HL-60/S4 treated with phorbol 12-myristate 13-acetate at 8.2 ng/mL for 4 days and 3 days (cell line): ENCODE results near the gene DNMT3B.

Experiments used
- in situ Hi-C: fragments of 300-500 bp; cut with MboI; formaldehyde crosslinking; loops from 2 replicates; pipeline ENCODE4 v1.15.0; 2022; ENCODE audit warnings: low sequenced_read_pairs

DNMT3B gene

DNA sequence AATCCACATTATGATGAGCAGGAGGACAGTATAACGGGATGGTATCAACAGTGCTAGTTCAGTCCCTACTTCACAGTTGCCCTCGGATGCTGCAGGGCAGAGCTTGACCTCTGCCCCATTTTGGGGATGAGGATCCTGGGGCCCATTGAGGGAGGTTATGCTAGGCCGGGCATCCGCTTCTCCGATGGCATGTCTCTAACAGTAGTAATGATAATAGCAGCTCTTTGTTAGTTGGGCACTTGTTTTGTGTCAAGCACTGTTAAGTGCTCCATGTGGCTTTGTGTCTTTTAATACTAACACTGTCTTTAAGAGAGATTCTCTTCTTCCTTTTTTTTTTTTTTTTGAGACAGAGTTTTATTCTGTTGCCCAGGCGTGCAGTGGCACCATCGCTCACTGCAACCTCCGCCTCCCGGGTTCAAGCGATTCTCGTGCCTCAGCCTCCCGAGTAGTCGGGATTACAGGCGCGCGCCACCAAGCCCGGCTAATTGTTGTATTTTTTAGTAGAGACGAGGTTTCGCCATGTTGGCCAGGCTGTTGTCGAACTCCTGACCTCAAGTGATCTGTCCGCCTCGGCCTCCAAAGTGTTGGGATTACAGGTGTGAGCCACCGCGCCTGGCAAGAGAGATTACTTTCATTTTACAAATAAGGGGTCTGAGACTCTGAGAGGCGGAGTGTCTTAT, 58.7 kb downstream of the DNMT3B start:
- in situ Hi-C loops = no loop called here

DNA sequence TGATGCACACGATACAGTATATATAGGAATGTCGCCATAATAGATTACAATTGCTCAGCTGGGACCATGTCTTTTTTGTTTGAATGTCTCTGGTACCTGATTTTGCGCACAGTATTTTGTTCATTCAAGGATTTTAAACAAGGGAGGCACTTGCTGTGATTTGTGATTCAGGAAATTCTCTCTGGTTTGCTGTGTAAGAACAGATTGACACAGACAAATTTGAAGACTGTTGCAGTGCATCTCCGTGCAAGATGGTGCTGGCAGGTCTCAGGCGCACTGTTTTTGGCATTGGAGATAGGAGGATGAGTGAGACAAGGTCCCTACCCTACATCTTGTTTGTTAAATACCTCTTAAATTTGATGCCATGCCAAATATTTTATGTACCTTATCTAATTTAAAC, 60.0 kb downstream of the DNMT3B start:
- in situ Hi-C loops = no loop called here

DNA sequence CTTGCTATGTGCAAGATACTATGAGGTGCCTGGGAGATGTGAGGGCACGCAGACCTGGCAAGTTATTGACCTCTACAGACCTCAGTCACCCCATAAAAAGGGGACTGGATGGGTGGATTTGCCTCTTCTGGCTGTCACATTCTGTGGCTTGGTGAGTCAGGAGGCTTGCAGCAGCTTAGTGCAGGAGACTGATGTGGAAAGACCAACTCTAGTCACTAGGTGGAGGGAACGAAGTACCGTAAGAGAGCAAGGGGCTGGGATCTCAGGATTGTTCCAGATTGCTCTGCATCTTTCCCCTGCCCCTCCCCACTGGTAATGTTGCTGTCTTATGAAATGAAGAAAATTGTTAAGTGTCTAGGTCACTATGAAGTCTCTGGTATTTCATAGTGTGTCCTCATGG, 60.9 kb downstream of the DNMT3B start:
- in situ Hi-C loops = no loop called here

DNA sequence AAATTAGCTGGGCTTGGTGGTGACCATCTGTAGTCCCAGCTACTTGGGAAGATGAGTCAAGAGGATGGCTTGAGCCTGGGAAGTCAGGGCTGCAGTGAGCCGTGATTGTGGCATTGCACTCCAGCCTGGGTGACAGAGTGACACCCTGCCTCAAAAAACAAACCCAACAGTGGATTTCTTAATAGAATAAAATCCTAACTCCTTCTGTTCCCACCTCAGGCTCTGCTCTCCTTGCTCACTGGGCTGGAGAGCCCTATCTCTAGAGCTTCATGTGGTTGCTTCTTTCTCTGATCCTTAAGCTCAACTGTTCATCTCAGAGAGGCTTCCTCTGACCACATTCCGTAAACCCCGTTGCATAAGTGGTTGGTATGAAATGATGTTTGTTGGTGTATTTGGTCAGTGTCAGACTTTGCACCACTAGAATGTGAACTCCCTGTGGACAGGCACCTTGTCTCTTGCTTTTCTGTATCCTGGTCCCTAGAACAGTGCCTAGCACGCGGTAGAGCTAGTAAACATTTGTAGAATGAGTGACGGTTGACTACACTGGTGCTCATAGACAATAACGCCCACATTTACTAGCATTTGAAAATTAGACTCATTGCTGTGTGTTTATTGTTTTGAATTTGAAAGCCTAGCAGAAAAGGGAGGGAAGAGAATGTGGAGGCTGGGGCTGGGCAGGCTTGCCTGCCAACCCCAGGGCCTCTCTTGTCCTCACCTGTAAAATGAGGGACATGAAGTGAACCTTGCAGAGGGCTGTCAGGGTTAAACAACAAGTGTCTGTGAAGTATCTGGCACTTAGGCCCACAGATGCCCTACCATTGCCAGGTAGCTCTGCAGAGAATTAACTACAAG, 61.8 kb downstream of the DNMT3B start:
- in situ Hi-C loops = no loop called here

DNA sequence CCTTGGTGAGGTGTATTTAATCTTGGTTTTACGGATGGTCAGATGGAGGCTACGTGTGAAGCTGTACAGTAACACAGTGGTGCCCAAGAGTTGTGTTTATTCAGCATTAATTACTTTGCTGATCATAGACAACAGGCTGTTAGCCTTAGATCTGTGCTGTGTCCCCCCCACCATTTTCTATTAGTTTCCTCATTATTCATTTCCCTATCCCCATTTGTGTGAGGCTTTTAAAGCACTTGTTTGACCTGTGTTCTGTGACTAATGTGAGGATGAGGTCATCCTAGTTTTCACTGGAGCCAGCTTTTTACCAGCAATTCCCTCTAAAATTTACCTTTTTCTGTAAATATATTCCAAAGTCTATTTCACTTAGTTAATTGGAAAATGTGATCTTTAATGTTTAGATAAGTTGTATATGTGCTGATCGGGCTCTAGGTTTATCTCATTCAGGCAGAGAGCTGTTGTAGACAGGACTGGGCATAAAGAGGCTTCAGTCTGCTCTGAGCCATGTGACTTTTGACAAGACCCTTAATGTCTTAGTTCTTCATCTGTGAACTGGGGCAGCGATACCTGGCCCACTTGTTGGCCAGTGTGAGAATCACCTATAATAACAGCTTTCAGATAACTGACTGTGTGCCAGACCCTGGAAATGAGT, 66.0 kb downstream of the DNMT3B start:
- in situ Hi-C loops = no loop called here

DNA sequence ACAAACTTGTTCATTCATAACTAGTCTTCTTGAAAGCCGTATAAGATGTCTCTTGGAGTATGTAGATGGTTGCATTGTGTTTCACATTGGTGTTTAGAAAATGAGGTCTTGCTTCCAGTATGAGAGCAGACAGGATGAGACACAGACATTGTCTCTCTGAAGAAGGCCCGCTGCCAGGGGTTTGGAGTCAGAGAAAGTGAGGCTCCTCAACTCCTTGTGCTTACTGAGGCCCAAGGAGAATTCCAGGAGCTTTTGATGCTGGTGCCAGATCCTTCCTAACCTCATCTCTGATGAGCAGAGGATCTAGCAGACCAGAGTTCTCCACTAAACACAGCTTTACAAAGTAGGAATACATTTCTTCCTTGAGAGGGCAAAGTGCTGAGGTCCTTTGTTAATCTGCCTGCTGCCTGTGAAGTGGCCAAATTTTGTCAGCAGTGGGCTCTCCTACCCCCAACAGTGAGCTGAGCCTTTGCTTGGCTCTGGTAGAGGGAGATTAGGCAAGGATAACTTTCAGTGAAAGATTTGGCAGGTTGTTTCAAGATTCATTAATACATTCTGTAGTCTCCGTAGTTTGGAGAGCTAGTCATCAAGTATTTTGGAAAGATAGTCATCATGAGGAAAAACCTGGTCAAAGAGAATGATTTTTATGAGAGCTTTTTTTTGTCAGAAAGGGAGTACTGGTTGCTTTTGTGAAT, 67.3 kb downstream of the DNMT3B start:
- in situ Hi-C loops = no loop called here

DNA sequence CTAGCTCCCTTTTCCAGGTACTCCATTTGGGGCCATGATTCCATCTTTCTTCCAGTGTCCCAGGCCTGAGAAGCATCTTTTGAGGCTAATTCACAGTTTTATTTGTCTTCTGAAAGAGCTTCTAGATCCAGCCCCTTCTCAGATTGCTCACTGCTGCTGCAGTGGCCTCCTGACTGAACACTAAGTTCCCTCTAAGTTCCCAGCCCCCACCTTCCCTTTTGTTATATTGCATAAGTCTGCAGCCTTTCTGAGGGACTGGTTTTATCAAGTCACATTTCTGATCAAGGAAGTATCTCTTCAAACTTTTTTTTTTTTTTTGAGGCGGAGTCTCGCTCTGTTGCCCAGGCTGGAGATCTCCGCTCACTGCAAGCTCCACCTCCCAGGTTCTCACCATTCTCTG, 68.3 kb downstream of the DNMT3B start:
- in situ Hi-C loops = no loop called here

DNA sequence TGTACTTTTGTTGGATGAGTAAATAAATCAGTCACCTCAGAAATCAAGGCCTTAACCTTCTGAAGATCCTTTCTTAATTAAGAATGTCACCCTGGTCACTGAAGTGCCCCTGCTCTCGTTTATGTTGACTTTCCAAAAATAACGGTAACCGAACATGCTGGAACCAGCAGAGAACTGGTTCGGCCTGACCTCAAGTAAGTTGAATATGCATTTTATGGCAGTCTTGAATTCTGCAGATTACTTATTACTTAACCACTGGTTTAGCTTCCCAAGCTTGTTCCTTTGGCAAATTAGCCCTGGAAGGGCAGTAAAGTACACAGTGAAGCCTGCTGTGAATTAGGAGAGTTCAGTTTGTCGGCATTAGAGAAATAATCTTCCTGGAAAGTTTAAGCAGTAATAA, 69.8 kb downstream of the DNMT3B start:
- in situ Hi-C loops = no loop called here

DNA sequence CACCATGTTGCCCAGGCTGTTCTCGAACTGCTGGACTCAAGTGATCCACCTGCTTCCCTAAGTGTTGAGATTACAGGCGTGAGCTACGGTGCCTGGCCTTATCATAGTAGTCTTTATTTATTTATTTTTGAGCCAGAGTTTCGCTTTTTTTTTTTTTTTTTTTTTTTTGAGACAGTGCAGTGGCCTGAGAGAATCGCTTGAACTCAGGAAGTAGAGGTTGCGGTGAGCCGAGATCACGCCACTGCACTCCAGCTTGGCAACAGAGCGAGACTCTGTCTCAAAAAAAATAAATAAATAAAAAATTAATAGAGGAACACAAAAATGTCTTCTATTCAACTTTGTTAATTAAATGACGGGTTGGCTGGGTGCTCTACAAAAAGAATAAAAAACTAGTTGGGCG, 70.5 kb downstream of the DNMT3B start:
- in situ Hi-C loops = no loop called here

DNA sequence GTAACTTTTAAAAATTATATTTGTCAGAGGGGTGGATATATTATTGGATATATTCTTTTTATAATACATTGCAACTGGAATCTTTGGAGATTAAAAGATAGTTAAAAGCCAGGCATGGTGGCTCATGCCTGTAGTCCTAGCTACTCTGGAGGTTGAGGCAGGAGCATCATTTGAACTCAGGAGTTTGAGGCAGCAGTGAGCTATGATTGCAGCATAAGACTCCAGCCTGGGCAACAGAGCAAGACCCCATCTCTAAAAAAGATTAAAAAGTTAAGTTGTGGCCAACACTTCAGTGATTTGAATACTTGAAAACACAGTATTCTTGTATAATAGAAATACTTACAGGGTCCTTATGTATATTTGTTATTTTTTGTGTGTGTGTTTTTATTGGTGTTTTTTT, 72.8 kb downstream of the DNMT3B start:
- in situ Hi-C loops = no loop called here

DNA sequence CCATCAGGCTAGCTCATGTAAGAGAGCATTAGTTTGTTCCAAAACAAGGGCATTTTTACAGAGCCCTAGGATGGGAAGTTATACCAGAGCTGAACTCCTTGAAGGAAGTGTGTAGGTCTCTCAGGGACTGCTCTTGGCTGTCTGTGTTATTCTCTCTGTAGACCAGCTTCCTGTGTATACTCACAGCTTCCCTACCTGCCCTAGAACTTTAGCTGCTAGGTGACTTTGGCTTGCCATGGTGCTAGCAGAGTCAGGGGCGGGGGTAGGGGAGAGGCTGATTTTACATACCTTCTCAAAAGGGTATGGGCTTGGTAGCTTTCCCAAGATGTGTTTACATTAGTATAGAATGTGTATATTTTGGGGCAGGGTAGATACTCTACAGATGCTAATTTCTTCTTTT, 75.0 kb downstream of the DNMT3B start:
- in situ Hi-C loops = no loop called here

DNA sequence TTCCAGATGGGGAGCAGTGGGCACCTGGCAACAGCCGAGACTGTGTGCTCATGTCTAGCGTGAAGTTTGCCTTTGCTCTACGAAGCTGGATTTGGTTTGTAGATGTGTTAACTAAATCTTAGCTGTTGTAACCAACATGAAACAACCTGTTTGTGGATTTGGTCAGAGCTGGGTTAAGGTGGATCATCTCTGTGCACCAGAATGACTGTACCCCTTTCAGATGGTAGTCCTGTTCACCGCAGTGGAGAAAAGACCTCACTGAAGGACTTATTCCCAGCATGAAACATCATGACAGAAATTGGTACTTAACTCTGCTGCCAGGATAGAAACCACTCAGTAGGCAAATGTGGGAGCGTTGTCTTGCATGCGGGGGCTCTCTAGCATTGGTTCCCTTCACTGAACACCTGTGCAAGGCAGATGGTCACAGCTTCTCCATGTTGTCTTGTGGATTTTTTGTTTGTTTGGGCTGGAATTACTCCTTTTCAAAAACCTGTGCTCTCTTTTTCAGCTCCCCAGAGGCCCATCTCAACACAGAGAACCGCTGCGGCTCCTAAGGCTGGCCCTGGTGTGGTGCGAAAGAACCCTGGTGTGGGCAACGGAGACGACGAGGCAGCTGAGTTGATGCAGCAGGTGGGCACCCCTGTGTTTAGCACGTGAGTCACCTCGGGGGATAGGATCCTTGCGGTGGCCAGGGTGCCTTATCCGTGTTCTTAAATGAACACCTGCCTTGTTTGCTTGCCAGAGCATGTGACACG, 77.2 kb downstream of the DNMT3B start:
- in situ Hi-C loops = no loop called here

DNA sequence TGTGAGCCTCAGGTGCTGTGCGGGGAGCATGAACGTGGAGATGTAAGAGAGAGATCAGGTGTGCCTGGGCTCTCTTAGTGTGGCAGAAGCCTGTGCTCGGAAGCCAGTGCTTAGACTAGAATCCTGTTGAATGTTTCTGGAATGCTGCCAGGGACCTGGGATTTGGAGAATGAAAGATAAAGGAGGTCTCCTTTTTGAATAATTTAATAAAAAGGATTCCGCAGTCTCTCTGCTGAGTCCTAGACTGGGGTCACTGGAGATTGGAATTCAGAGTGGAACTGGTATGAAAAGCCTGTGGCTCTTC, 77.7 kb downstream of the DNMT3B start:
- in situ Hi-C loops = no loop called here

DNA sequence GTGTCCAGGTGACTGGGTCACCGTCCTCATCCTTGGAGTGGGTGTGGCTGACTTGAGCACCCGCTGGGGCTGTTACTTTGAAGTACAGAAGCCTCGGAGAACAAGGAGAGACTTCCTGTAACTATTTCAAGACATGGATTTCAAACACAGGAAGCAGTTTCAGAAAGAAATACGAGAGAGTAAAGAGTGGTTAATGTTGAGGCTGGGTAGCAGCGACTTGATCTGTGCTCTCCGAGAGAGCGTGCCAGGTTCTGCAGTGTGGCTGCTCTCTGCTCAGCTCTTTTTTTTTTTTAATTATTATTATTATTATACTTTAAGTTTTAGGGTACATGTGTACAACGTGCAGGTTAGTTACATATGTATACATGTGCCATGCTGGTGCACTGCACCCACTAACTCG, 79.0 kb downstream of the DNMT3B start:
- in situ Hi-C loops = no loop called here

DNA sequence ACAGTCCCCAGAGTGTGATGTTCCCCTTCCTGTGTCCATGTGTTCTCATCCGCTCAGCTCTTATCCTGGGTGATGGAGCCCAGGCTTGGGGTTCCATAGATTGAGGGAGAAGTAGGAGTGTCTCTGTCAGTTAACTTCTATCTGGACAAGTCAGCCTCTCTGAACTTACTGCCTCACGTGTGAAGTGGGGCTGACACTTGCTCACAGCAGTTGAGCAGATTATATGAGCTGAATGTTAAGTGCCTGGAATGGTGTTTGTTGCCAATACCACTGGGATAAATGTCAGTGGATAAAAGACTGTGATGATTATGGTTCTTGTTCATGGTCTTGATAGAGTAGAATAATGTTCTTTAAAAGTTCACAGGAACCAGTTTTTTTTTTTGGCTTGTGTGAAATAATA, 79.4 kb downstream of the DNMT3B start:
- in situ Hi-C loops = no loop called here

DNA sequence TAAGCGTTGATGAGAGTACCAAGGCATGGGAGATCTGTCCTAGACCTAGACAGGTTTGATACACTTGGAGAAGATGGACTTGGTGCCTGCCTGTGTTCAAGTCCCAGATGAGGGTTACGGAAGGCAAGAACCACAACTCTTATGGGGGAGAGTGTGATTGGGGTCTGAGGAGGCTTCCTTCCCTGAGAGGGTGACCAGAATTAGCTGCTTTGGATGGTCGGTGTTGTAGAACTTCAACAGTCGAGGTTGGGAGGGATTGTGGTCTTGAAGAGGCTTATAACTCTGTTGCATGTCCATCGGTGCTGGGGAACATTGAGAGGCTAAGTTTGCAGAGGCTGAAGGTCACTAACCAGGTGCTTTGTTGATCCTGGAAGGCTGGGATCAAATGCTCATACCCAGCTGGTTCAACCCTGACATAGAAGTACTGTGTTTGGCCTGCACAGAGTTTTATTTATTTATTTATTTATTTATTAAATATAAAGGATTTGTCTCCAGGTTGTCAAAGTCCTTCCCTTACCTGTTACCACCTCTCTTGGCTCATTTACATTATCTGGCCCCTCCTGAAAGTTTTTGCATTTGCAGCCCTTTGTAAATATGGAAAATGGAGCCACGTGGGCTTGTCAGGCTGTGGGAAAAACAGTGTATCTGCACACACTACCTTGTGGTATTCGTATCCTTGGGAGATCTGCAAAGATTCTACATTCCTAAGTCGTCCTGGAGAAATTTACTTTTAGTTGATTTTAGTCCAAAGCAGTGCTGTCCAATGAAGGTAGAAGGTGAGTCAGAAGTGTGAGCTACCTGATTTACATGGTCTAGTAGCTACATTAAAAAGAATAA, 80.7 kb downstream of the DNMT3B start:
- in situ Hi-C loops = no loop called here

DNA sequence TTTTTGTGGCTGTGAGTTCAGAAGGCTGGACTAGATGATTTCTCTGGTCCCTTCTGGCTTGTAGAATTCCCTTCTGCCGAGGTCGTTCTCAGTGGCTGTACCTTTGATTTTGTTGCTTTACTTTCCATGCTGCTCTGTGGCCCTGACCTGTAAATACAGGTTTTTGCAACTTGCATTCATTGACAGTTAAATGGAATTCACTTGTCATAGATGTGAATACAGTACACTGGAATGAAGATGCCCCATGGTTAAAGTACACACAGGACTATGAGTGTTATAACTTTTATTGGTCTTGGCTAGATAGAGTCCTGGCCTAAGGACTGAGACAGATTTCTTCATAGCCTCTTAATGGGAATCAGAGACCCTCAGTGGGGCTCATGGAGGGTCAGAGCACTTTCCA, 83.6 kb downstream of the DNMT3B start:
- in situ Hi-C loops = no loop called here

DNA sequence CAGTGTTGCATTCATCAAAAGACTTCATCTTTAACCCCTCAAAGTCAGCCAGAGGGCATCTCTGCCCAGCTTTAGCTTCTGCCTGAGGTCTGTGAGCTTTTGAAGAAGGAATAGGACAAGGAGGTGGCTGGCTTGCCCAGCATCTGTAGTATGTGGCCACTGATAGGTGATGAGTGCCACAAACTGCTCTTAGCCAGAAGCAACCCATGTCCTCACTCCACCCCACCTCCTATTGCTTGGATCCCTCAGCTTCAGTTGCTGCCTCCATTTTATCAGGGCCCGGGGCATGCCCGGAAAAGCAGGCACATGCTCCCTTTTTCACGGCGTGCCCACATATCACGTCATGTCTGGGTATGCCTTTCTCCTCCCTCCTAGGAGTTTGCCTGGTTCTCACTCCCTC, 84.7 kb downstream of the DNMT3B start:
- in situ Hi-C loops = no loop called here

DNA sequence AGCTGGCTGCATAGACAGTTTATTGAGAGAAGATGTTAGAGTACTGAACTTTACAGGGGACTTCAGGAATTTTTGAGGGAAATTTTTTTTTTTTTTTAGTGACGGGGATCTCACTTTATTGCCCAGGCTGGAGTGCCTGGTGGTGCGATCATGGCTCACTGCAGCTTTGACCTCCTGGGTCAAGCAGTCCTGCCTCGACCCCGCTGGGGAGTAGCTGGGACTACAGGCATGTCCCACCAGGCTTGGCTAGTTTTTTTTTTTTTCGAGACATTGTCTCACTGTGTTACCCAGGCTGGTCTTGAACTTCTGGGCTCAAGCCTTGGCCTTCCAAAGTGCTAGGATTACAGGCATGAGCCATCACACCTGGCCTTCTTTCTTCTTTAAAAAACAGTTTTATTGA, 85.8 kb downstream of the DNMT3B start:
- in situ Hi-C loops = no loop called here

DNA sequence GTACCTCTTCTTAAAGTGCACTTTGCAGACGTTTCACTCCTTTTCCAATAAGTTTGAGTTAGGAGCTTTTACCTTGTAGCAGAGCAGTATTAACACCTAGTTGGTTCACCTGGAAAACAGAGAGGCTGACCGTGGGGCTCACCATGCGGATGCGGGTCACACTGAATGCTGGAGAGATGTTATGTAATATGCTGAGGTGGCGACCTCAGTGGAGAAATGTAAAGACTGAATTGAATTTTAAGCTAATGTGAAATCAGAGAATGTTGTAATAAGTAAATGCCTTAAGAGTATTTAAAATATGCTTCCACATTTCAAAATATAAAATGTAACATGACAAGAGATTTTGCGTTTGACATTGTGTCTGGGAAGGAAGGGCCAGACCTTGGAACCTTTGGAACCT, 86.7 kb downstream of the DNMT3B start:
- in situ Hi-C loops = no loop called here
